ENCODE results near the gene ECHDC3.

ECHDC3 gene

DNA sequence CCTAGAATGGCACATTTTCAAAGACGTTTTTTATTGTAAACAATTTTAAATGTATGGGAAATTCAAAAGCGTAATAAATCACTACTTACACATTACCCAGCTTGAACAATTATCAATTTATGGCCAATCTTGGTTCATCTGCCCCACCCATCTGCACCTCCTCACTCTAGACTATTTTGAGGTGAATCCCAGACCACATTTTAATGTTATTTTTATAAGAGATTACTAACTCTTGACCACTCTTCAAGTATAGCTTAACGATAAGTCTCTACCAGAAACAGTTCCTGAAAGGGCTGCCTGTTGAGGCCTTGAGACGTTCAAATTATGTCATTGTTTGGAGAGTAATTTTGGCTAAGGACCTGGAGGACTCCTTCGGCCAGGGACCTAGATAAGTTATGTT, 33.2 kb downstream of the ECHDC3 start:
- FAIRE-seq = no peak
- no peak for DNase-seq (ENCODE audit: insufficient read length, low spot score)

DNA sequence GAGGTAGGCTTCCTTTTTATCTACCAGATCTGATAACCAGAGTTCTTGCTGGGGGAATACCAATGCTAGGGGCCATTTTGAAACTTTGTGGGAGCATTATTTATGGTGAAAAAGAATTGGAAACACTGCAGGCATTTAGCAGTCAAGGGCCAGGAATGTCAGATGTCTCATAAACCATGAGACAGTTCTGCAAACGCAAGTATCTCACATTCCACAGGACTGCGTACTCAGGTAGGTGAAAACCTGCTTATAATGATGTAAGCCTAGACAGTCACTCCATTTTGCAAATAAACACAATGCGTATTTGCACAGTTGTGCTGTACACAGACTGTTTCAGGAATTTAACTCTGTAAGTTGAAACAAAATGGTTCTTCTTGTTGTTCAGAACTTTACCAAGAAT, 33.9 kb downstream of the ECHDC3 start:
- FAIRE-seq (no peak), DNase-seq (ENCODE audit: insufficient read length, low spot score) (no peak)

- no peak for FAIRE-seq
- no peak for DNase-seq (ENCODE audit: insufficient read length, low spot score)
Observed at GRCh38 chr10:11781114-11781513, 38.9 kb downstream of the ECHDC3 start.

DNA sequence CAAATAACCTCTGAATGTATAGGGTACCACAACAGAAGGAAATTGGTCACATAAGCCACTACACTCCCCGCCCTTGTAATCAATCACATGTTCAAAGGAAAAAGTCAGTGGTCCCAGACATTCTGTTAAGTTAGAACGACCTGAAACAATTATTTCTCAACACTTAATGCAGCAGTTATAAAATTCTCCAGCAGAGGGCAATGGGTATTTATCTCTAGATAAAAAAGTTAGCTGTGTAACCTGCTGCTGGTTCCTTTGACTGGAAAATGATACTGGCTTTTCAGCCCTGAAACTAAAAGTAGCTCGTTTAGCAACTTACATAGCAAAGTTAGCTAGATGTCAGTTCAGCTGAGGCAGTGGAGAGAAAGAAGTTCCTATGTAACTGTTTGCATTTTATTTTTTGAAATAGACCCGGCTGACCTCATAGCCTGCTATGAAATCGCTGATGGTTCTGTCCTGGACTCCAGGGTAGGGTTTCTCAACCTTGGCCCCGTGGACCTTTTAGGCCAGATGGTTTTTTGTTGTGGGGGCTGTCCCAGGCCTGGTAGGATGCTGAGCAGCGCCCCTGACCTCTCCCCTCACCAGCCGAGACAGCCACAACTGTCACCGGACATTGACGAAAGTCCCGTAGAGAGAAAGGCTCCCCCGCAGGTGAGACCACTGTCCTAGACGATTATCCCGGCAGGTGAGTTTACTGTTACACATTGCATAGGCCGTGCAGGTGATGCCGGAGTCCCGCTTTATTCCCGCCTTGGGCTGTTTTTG, 40.8 kb downstream of the ECHDC3 start:
- peak; percentile 91 for FAIRE-seq
- DNase-seq (ENCODE audit: insufficient read length, low spot score) = peak; percentile 64

DNA sequence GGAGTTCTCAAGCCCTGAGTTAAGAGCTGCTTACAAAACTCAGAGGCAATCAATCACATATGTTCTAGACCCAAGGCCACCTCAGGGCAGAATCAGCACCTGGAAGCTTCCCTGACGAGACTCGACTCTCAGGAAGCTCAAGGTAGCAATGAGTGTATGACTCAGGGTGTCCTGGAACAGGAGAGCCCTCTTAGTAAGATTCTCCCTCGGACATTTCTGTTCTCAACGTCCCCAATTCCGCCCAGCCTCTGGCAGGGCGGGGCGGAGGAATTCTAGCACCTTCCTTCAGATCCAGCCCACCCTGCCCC, 41.3 kb downstream of the ECHDC3 start:
- DNase-seq (ENCODE audit: insufficient read length, low spot score) (no peak), FAIRE-seq (no peak)

DNA sequence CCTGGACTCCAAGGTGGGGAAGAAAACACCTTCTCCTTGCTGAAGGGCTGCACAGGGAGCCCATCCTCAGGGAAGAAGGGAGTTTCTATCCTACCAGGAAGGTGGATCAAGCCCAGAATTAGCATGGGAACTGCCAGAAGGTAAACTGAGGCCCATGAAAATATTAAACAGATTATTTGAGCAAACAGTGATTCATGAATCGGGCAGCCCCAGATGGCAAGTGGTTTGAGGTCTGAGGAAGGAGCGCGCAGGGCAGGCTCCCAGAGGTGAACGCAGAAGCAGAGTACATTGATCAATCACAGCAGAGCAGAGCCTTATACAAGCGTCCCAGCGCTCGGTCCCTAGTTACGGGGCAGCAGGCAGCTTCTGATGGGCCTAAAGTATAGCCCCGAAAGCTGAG, 45.2 kb downstream of the ECHDC3 start:
- FAIRE-seq (no peak), DNase-seq (ENCODE audit: insufficient read length, low spot score) (no peak)

GRCh38 chr10:11787846-11788245, 45.7 kb downstream of the ECHDC3 start:
- DNase-seq (ENCODE audit: insufficient read length, low spot score) (no peak), FAIRE-seq (no peak)

GRCh38 chr10:11789306-11789705, 47.1 kb downstream of the ECHDC3 start:
- FAIRE-seq (no peak), DNase-seq (ENCODE audit: insufficient read length, low spot score) (no peak)

- DNase-seq (ENCODE audit: insufficient read length, low spot score) (no peak), FAIRE-seq (no peak)
Observed at GRCh38 chr10:11789956-11790355, 47.8 kb downstream of the ECHDC3 start.

- DNase-seq (ENCODE audit: insufficient read length, low spot score) (no peak), FAIRE-seq (no peak)
Observed at GRCh38 chr10:11793762-11794479, 51.7 kb downstream of the ECHDC3 start.

- FAIRE-seq (no peak), DNase-seq (ENCODE audit: insufficient read length, low spot score) (no peak)
Observed at GRCh38 chr10:11794566-11794965, 52.4 kb downstream of the ECHDC3 start.

DNA sequence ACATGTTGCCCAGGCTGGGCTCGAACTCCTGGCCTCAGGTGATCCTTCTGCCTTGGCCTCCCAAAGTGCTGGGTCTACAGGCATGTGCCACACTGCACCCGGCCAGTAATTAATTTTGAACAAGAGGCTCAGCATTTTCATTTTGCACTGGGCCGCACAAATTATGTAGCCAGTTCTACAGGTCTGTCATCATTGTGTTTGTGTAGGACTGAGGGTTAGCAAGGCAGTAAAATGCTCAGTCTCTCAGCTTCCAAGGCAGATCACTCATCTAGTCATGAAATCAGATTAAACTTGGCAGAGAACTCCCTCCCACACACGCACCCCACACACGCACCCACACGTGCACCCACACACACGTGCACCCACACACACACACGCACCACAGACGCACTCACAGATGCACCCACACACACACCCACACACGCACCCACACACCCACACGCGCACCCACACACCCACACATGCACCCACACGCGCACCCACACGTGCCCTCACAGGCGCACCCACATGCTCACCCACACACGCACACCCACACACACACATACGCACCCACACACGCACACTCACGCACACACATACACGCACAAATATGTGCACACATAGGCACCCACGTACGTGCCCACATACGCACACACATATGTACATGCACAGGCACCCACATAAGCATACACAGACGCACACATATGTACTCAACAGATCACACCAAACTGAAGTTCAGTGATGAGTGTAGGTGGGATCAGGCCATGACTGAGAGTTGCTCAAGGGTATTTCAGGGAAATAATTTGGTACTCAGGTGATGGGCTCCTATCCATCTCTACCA, 53.1 kb downstream of the ECHDC3 start:
- DNase-seq (ENCODE audit: insufficient read length, low spot score) = no peak
- no peak for FAIRE-seq

GRCh38 chr10:11796474-11796873, 54.3 kb downstream of the ECHDC3 start:
- DNase-seq (ENCODE audit: insufficient read length, low spot score) (no peak), FAIRE-seq (no peak)

DNA sequence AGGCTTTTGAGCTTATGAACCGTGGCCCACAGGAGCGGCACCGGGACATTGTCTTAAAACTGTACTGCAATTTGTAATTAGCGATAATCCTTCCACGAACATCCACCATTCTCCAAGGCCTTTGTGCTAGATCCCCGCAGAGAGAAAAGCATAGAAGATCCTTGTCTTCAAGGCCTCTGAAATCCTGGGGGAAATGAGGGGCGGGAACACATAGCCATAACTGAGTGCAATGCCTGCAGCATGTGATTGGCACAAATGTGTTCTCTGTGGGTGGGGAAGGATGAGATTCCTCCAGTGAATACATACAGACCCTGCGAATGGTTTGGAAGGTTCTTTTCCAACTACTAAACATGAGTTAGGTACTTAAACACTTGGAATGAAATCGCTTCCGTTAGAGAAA, 55.1 kb downstream of the ECHDC3 start:
- DNase-seq (ENCODE audit: insufficient read length, low spot score) (no peak), FAIRE-seq (no peak)

GRCh38 chr10:11797847-11798633, 55.9 kb downstream of the ECHDC3 start:
- DNase-seq (ENCODE audit: insufficient read length, low spot score) (no peak), FAIRE-seq (no peak)

DNA sequence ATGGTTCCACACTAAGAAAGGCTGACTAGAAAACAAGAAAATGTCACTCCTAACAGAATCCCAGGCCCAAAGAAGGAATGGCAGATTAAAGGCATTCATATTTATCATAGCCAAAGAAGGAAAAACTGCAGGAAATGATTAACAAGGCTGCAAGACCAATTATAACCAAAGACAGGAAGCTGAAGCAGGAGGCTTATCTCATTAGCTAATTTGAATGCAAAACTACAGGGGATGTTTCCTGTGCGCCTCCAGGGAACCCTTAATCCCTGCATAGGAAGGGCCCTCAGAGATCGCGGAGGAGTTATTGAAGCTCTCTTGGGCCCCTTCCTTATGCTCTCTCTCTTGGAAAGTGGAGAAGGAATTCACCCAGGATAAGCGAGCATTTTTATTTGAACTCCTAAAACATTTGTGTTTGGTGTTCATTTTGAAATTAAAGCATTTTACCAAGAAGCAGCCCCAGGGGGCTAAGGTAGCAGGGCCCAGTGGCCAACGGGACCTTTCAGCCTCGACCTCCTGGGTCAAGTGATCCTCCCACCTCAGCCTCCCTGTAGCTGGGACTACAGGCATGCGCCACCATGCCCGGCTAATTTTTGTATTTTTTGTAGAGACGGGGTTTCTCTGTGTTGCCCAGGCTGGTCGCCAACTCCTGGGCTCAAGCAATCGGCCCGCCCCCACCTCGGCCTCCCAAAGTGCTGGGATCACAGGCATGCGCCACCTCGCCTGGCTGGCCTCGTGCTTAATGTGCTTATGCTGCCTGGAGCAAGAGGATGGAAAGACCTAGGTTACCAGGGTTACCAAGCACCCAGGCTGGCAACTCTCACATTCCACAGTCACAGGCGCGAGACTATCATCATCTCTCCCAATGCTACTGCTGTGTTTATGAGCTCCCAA, 56.9 kb downstream of the ECHDC3 start:
- DNase-seq (ENCODE audit: insufficient read length, low spot score) (peak; percentile 35), FAIRE-seq (no peak)

- DNase-seq (ENCODE audit: insufficient read length, low spot score) (no peak), FAIRE-seq (no peak)
Observed at GRCh38 chr10:11799736-11800080, 57.5 kb downstream of the ECHDC3 start.

- DNase-seq (ENCODE audit: insufficient read length, low spot score) (no peak), FAIRE-seq (no peak)
Observed at GRCh38 chr10:11804336-11804735, 62.2 kb downstream of the ECHDC3 start.

DNA sequence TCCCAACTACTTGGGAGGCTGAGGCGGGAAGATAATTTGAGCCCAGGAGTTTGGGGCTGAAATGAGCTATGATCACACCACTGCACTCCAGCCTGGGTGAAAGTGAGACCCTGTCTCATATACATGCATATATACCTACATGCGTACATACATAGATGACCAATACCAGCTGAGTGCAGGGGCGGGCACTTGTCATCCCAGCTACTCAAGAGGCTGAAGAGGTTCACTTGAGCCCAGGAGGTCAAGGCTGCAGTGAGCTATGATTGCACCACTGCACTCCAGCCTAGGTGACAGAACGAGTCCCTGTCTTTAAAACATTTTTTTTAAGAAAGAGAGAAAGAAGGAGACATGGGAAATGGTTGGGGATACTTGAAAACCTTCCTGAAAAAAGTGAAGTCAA, 63.6 kb downstream of the ECHDC3 start:
- DNase-seq (ENCODE audit: insufficient read length, low spot score) (no peak), FAIRE-seq (no peak)

- no peak for DNase-seq (ENCODE audit: insufficient read length, low spot score)
- no peak for FAIRE-seq
Observed at GRCh38 chr10:11806706-11807105, 64.5 kb downstream of the ECHDC3 start.

Data from GM19239 (cell line).